IPS-NIHi7 (cell line): ENCODE data around the gene ROR1.
"Not testable (repeated sequence)": the region's sequence is repeated elsewhere in the genome, so short reads cannot be mapped to it uniquely, and the experiment has no call there.

Source experiments
- DNase-seq: peaks from one replicate; pipeline ENCODE4 v3.0.0; 2012; ENCODE audit warnings: mixed read lengths; ENCODE audit errors: extremely low spot score

Gene ROR1

GRCh38 chr1:63822540-63822939, 48.7 kb downstream of the ROR1 start:
- DNase-seq = no peak

DNA sequence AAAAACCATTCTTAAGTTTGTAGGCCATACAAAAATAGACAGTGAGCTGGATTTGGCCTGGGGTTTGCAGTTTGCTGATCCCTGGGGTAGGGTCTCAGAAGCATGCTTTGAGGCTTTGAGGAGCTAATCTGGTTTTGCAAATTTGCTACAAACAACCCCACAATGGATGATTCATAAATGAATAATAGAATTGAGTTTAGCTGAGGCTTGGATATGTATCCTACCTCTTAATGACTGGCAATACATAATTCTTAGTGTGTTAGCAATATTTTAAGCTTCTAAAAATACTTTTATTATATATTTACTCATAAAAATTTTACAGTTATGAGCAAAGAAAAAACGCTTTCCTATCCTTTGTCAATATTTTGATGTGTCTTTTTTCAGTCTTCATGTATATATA, 50.6 kb downstream of the ROR1 start:
- DNase-seq = no peak

DNA sequence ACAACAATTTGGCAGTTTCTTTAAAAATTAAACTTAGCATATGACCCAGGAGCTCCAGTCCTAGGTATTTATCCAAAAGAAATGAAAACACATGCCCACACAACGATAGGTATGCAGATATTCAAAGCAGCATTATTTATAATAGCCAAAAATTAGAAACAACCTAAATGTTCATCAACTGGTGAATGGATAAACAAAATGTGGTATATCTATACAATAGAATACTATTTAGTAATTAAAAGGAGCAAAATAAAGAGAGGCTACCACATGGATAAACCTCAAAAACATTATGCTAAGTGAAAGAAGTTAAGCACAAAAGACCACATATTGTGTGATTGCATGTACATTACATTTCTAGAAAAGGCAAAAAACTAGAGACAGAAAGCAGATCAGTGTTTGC, 51.3 kb downstream of the ROR1 start:
- no peak for DNase-seq

DNA sequence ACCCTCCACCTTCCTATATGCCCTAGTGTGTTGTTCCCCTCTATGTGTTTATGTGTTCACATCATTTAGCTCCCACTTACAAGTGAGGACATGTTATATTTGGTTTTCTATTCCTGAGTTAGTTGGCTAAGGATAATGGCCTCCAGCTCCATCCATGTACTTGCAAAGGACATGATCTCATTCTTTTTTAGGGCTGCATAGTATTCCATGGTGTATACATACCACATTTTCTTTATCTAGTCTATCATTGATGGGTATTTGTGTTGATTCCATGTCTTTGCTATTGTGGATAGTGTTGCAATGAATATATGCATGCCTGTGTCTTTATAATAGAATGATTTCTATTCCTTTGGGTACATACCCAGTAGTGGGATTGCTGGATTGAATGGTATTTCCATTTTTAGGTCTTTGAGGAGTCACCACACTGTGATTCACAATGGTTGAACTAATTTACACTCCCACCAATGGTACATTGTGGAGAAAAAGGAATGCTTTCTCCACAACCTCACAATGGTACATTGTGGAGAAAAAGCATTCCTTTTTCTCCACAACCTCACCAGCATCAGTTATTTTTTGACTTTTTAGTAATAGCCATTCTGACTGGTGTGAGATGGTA, 52.5 kb downstream of the ROR1 start:
- not testable (repeated sequence) for DNase-seq

DNA sequence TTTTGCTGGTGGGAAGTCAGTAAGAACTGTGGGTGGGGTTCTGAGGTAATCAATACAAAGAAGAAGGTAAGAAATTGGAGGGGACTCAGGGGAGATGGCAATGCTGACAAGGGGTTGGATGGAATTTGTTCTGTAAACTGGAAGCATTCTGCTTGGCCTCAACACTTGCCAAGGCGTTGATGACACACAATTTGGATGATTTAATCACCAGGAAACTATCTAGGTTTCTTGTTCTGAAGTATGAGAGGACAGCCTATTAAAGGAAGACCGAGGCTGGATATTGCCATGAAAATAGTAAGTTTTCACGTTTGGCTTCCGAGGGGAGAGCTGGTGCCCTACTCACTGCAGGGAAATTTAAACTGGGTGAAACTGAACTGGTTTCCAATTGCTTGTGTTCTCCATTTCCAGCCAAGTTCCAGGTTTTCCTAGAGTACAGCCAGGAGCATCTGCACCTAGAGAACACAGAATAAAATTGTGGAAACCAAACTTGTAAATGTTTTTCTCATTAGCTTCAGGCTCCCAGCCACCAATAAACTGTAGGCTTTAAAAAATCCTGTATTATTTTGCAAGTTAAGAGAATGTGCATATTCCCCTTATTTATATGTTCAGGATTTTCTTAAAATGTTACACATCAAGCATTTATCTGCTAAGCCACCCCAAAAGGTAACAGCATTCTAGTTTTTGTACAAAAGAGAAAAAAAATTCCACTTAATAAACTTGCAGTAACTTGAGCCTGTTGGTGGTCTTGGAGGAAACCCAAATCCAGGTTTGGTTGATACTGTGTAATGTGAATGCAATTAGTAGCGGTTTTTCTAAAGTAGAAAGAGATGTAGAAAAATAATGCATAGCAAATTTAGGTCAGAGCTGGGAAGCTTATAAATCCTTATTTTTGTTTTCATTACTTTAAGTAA, 53.8 kb downstream of the ROR1 start:
- DNase-seq = no peak

DNA sequence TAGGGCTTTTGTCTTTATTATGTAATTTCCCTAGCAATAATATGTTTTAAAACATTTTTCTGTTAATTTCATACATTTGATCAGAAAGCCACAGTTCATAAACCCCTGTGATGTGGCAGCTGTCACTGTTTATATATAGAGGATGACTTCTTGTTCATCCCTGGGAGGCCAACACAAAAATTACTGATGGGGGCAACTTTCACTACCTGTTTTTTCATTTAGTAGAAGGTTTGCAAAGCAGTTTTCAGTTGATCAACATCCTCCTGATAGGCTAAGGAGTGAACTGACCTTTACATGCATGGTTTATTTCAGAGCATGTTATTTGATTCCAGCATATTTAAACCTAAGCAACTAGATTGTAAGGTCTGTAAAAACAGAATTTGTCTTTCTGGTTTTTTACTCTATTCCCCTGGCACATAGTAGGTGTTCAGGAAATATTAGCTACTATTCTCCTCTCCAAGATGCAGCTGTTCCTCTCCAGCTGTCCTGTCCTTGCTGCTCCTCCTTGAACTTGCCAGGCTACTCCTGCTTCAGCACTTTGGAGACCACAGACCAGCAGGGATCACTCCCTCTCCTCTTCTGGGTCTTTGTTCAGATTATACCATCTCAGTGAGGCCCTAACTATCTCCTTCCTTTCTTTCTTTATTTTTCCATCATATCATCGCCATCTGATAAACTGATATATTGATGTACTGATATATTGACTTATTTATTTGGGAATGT, 54.7 kb downstream of the ROR1 start:
- DNase-seq = no peak

DNA sequence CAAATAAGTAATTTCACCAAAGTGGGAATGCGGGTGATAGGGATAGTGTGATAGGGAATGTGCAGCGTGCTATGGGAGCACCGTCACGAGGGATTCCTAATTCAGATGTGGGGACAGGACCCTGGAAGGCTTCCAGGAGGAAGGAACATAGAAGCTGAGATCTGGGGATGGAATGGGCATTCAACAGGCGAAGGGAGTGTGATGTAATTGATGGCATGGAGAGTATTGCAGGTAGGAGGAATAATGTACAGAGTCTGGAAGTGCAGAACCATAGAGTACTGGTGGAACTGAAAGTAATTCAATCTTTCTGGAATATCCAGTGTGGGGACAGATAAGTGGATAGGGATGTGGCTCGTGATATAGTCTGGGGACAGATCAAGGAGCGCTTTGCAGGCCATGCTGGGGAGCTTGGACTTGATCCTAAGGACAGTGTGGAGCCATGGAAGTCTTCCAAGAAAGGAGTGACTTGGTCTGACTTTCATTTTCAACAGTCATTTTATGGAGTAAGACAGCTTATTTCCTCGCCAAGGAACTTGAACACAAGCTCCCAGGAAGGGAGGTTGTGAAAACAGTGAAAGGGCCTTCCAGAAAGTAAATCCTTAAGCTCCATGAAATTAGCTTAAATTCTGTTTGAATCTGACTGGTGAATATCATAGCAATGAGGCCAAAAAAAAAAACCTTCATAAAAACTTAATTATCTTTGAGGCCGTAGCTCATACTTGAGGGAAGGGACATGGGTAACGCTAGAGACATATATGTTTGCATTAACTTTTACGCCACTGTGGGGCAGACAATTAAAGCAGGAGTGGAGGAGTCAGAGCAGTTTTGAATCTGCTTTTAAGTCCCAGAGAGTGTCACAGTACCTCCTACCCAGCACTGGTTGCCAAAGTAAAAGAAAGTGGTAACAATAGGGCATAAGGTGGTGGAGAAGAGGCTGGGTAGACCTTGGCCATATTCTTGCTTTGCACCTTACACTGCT, 55.8 kb downstream of the ROR1 start:
- DNase-seq = no peak

GRCh38 chr1:63831409-63831808, 57.6 kb downstream of the ROR1 start:
- no peak for DNase-seq

DNA sequence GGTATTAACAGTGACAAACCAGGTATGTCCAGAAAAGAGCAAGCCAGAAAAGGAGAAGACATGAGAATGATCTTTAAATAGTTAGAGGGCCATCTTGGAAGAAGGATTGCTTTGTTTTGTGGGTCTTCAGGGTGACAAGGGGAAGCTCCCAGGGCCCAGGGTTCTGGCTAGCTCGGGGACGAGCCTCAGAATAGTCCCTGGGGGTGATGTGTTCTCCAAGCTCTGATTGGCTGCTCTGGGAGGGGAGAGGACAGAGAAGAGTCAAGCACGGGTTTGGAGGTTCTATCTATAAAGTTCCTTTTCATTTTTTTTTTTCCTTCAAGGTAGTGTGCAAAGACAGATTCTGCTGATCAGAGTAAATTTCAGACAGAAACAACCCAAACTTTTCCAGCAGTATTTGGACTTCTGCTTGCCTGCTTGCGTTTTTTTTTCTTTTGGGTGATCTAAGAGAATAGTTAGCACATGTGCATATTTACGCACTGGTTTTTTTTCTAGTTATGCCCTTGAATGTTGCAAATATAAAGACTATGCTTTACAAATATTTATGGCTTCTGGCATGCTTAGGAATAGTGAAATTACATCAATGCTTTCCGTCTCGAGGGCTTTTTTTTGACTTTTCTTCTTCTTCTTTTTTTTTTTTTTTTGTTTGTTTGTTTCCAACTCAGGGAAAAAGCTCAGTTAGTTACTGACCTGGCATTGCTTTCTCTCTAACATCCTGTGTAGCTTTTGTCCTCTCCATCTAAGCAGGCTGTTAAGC, 59.7 kb downstream of the ROR1 start:
- peak; percentile 35 for DNase-seq

- no peak for DNase-seq
Measured at GRCh38 chr1:63835128-63835527, 61.3 kb downstream of the ROR1 start.

- no peak for DNase-seq
Measured at GRCh38 chr1:63836374-63836773, 62.6 kb downstream of the ROR1 start.

GRCh38 chr1:63836830-63837229, 63.0 kb downstream of the ROR1 start:
- DNase-seq = no peak

DNA sequence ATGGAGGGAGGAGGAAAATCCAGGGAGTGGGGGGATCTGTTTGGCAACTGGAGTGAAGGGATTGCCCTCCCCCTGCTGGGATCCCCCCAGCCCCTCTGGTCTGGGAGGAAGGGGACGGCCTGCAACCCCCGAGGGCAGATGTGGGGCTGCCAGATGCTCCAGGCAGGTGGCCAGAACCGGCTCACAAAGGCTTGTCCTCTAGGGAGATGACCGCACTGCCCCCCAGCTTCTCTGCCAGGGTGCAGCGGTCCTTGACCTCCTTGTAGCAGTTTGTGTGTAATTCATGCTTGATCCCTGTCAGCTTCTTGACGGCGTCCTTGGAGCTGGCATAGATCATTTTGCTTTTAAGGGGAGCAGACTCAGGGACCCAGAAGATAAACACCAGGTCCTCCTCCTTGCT, 69.2 kb downstream of the ROR1 start:
- no peak for DNase-seq

- DNase-seq = peak; percentile 66
Measured at GRCh38 chr1:63843884-63844283, 70.1 kb downstream of the ROR1 start.

GRCh38 chr1:63845346-63845745, 71.5 kb downstream of the ROR1 start:
- DNase-seq = no peak

DNA sequence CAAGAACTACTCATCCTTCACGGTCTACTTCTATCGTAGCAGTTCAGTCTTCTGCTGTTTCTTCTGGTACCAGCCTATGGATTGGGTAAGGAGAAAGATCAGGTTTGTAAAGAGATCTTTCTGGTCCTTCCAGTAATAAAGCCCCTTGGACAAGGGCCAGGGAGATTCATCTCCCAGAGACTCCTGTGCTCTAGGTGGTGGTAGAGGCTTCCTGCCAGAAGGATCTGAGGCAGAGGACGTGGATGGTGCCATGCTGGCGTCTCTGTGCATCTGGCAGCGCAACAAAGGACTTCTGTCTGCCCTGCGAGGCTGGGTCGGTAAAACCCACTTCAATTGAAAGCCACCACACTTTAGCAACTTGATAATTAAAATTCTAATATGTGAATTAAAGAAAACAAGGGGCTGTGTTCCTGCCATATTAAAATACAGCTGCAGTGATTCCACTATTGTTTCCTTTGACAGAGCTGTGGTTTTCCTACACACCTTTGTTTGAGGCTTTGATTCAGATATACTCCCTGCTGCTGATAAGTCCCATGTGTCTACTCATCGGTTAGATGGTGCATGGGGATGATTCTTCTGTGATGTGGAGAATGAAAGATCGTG, 73.6 kb downstream of the ROR1 start:
- no peak for DNase-seq

DNA sequence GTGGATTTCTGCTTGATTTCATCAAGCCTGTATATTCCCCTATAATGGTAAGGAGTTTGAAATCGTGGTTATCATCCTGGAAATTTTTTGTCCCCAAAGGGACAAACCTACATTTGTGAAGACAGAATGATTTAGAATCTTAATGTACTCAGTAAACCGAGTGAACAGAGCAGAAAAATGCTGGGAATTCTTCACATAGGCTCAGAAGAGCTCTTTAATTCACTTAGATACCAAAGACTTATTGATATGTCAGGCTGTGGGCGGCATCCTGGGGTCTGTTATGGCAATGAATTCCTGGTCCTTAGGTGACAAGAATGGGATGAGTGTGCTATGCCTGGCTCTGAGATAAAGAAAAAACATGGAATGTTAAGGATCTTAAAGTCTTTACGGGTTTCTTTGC, 74.9 kb downstream of the ROR1 start:
- DNase-seq = no peak

GRCh38 chr1:63849149-63849548, 75.3 kb downstream of the ROR1 start:
- no peak for DNase-seq

DNA sequence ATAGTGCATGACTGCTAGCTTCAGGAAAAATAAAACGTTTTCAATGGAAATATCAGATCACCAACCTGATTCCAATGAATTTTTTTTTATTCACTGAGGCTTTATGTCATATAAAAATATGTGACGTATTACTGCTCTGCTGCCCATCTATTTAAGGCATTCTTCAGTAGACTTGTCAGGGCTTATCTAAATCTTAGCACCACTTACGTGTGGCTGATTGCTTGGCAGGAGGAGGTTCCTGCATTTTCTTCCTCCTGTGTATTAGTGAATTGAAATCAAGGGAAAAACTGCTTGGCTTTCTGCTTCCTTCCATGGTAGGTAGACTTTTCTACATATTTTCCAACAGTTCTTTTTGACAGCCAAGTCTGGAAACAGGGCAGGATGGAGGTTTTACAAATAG, 80.3 kb downstream of the ROR1 start:
- DNase-seq = no peak

DNA sequence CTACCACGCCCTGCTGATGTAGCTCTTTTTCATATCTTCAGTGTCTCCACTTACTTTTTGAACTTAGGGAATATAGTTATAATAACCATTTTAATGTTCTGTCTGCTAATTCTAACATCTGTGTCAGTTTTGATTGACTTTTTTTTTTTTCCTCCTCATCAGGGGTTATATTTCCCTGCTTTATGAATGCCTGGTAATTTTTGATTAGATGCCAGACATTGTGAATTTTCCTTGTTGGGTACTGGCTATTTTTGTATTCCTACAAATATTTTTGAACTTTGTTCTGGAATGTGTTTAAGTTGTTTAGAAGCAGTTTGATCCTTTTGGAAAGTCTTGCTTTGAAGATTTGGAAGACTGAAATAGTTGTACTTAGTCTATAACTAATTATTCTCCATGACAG, 82.1 kb downstream of the ROR1 start:
- no peak for DNase-seq
